GM21515 (cell line): ENCODE data around the gene PTPN6.

Source experiments
- ATAC-seq: cut with Tn5 transposase; IDR thresholded peaks from one replicate; pipeline ENCODE4 v1.9.1; 2021; ENCODE audit not compliant: unreplicated experiment

PTPN6 gene

DNA sequence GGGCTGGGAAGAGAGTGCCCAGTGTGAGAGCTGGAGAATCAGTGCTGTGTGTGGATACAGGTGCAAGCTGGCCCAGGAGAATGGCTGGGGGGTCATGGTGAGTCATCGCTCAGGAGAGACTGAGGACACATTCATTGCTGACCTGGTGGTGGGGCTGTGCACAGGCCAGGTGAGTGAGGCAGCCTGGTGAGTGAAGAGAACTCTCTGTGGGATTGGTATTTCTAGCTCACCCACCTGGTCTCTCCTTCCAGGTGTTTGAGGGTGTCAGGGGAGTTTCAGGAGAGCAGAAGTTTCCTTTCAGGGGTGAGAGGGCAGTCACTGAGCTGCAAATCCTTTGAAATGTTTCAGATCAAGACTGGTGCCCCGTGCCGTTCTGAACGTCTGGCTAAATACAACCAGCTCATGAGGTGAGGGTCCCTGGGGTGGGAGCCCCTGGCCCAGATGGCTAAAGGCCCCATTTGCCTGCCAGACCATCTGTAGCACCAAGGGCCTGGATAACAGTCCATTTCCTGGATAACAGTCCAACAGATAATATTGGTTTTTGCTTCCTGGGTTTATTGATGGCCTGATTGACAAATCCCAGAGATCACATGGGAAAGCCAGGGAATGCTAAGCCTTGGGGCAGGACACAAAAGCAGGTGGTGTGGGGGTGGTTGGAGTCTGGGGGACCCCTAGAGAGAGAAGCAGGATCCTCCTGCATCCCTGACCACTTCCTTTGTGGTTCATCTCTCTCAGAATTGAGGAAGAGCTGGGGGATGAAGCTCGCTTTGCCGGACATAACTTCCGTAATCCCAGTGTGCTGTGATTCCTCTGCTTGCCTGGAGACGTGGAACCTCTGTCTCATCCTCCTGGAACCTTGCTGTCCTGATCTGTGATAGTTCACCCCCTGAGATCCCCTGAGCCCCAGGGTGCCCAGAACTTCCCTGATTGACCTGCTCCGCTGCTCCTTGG is 28.9 kb upstream of the PTPN6 start:
- no peak for ATAC-seq

DNA sequence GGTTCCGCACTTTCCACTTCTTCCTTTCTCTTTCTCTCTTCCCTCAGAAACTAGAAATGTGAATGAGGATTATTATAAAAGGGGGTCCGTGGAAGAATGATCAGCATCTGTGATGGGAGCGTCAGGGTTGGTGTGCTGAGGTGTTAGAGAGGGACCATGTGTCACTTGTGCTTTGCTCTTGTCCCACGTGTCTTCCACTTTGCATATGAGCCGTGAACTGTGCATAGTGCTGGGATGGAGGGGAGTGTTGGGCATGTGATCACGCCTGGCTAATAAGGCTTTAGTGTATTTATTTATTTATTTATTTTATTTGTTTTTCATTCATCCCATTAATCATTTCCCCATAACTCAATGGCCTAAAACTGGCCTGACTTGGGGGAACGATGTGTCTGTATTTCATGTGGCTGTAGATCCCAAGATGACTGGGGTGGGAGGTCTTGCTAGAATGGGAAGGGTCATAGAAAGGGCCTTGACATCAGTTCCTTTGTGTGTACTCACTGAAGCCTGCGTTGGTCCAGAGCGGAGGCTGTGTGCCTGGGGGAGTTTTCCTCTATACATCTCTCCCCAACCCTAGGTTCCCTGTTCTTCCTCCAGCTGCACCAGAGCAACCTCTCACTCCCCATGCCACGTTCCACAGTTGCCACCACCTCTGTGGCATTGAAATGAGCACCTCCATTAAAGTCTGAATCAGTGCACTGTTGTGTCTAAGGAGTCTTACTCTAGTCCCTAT is 28.0 kb upstream of the PTPN6 start:
- ATAC-seq, result no peak

DNA sequence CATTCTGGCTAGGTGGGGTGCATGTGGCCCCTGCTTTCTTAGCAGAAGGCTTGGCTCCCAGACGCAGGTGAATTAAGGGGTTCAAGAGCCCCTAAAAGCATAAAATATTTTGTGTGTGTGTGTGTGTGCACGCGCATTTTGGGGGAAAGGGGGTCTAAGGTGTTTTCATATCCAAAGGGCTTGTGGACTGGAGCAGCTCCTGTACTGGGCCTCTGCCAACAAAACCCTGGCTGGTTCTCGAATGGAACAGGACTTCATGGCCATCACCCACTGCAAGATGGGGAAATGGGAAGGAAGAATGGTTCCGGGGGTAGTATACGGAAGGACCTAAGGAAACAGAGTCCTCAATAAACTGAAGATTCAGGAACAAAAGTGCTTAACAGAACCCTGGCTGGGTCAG is 27.3 kb upstream of the PTPN6 start:
- ATAC-seq, result no peak

DNA sequence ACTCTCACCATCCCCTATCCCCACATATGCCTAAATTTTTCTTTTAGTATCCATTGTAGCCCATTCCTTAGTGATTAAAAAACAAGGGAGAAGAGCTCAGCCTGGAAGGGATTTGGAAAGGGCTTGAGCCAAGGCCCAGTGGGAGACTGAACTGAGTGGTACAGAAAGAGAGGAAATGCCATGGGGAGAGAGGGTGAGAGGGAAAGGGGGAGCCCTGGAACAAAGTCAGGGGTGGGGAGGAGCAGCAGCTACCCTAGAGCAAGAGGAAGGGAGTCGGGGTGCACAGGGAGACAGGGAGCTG is 26.0 kb upstream of the PTPN6 start:
- no peak for ATAC-seq

DNA sequence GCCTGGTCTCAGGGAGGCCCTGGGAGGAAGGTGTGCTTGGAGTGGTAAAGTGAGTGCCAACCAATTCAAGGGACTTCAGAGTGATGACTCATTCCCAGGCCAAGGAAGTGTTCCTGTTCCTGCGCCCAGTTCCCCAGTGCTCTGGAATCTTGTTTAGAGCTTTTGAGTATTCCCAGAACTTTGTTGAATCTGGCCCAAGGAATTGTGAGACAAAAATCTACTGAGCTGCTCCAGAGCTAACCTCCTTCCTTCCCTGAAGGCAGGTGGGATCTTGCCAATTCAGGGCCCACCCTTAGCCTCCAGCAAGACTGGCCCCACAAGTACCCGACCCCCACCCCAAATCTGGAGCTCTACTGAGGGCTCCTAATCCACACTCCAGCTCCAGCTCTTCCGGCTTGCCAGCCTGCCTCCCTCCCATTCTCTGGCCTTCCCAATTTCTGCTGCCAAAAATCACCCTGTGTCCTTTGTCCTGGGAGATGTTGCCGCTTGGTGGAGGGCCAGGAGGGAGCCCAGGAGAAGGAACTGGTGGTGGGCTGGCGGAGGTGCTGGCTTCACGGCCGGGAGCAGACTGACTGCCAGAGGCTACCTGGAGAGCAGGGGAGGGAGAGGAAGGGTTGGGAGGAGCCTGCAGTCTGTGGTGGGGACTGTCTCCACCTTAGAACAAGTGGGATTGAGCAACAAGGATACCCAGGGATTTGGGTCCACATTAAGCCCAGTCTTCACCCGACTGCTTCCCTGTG is 25.4 kb upstream of the PTPN6 start:
- no peak for ATAC-seq

DNA sequence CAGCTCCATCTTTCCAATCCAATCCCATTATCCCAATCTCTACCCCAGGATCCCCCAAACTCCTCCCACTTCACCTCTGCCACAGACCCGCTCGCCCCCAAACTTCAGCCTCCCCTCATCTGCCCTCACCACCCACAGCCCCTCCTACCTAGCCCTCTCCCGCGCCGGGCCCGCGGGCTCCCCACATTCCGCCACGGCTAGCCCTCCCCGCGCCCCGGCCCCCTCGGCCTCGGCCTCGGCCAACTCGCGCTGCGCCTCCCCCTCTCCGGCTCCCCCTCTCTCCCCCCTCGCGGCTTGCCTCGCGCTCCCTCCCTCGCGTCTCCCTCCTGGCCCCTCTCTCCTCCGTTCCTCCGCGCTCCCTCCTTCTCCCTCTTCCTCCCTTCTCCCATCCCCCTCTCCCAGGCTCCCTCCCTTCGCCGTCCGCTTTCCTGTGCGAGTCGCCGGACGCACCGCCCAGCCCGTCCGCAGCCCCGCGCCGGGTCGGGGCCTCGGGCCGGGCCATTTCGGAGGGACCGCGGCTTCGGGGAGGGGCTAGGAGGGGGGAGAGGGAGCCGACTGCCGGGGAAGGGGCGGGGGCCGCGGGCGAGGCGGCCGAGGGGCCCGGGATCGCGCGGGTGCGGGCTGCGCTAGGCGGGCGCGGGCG is 23.7 kb upstream of the PTPN6 start, which contains the start of gene ATN1:
Gene ATN1 (plus strand): TSS at position 581 of the 643 bp plus-strand sequence. CDS start 6,043 bp downstream, outside the sequence.
- ATAC-seq, result no peak

DNA sequence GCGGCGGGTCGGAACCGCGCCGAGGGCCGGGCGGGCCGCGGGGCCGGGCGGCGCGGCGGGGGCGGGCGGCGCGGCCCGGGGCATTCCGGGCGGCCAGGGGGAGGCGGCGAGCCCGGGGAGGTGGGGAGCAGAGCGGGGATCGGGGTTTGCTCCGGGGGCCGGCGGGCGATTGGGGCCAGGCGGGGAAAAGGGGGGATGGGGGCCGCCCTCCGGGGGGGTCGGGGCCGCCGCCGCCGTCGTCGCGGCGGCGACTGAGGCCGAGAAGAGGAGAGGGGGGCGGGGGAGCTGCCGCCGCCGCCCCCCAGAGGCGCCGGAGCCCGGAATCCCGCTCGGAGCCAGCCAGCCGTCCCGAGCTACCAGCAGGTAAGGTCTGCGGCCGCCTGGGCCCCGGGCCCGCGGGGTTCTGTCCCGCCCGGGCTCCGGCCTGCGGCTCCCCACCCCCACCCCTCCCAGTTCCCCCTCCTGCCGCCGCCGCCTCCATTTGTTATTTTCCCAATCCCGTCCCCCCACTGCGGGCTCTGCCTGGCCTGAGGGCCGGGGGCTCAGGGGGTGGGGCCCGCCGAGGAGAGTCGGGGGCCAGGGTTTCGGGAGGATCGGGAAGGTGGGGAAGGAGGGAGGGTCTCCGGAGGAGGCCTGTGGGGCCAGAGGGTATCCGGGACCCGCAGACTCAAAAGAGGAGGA is 23.0 kb upstream of the PTPN6 start:
- no peak for ATAC-seq

- no peak for ATAC-seq
These were observed 22.3 kb upstream of the PTPN6 start for GRCh38 chr12:6928703-6929407.

DNA sequence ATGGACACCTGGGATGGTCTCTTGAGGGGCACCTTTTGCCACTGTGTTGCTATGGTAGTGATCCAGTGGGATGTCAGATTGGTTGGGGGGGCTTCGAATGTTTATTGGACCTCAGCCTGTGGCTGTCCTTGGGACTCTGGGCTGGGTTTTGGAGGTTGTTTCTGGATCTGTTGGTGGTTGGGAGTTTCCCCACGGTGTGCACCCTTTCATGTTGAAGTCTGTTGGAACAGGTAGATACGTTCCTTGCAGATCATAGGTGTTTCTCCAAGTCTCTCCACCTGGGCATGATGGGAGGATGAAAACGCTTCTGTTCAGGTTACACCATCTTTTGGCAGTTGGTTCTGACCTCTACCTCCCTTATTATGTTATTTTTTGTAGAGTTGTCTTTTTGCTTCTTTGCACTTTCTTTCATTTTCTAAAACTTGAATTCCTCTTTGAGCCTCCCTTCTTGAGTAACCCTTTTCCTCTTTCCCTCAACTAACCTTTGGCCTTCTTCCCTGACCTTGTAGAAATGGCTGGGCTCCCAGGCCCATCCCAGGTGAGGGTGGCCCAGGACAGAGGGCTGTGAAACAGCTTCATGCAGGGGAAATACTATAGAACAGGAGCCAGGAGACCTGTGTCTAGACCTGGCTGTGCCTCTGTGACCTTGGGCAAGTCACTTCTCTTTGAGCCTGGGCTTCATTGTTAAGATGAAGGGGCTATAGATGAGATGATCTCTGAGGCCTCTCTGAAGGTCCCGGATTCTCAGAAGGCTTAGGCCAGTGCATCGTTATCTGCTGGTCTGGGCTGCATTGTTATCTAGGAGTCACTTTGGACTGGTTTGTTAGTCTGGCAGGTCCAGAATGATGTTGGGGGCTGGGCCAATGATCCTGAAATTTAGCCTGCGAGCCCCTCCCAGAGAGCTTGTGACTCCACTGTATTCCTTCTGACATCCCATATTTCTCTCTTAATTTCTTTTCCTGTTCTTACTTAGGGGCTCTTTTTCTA is 21.4 kb upstream of the PTPN6 start:
- ATAC-seq, result no peak

GRCh38 chr12:6932766-6933165 is 18.4 kb upstream of the PTPN6 start:
- no peak for ATAC-seq

GRCh38 chr12:6934110-6934509 is 17.0 kb upstream of the PTPN6 start:
- ATAC-seq, result no peak

GRCh38 chr12:6935371-6936193 is 15.6 kb upstream of the PTPN6 start:
- no peak for ATAC-seq

DNA sequence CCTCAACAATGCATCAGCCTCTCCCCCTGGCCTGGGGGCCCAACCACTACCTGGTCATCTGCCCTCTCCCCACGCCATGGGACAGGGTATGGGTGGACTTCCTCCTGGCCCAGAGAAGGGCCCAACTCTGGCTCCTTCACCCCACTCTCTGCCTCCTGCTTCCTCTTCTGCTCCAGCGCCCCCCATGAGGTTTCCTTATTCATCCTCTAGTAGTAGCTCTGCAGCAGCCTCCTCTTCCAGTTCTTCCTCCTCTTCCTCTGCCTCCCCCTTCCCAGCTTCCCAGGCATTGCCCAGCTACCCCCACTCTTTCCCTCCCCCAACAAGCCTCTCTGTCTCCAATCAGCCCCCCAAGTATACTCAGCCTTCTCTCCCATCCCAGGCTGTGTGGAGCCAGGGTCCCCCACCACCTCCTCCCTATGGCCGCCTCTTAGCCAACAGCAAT is 14.9 kb upstream of the PTPN6 start:
- ATAC-seq, result no peak

GRCh38 chr12:6936636-6937480 is 14.3 kb upstream of the PTPN6 start:
- peak; percentile 11 for ATAC-seq

DNA sequence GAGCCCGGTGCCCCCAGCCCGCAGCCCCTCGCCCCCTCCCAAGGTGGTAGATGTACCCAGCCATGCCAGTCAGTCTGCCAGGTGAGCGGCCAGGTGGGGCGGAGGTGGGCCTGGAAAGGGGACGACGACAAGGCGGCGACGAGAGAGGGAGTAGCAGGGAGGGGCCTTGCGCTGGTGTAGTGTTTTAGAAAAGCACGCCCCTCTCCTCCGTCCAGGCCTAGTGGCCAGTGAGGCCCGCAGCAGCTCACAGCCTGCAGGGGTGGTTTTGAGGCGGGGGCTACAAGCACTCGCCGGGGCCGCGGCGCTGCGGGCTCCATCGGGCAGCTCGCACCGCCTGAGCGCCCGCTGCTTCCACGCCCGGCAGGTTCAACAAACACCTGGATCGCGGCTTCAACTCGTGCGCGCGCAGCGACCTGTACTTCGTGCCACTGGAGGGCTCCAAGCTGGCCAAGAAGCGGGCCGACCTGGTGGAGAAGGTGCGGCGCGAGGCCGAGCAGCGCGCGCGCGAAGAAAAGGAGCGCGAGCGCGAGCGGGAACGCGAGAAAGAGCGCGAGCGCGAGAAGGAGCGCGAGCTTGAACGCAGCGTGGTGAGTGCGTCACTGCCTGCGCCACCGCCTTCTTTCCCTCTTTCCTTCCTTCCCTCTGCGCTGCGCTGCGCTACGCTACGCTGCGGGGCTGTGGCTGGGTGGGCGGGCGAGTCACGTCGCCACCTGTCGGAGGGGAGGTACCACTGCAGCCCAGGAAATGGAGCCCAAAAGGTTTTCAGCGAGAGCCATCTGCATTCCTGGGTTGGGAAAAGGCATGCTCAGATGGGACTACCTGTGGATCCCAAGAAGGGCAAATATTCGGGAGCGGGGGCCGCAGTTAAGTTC is 13.4 kb upstream of the PTPN6 start:
- ATAC-seq, result peak; percentile 76
